NCI-H146 treated with DMSO at 0.1 percent for 48 hours (cell line): Measurements from ENCODE around the gene SHBG.
"Not testable (repeated sequence)": the region's sequence is repeated elsewhere in the genome, so short reads cannot be mapped to it uniquely, and the experiment has no call there.

Experiments
- DNase-seq: peaks from one replicate; lab custom pipeline; 2025; ENCODE audit not compliant: unreplicated experiment; lab: John Stamatoyannopoulos, UW

Gene SHBG

GRCh38 chr17:7629939-7630571, at the start of gene SHBG:
TSS of gene SHBG (plus strand) at chr17:7630135. CDS start at chr17:7630173, 38 bp downstream.
- DNase-seq, result no peak

- no peak for DNase-seq
Observed at GRCh38 chr17:7580604-7581575, 49.0 kb upstream of the SHBG start.

GRCh38 chr17:7582396-7583252, 47.3 kb upstream of the SHBG start:
- DNase-seq, result no peak

- DNase-seq, result peak; percentile 95
Observed at GRCh38 chr17:7583253-7584109, 46.5 kb upstream of the SHBG start, which contains the start of gene MPDU1. TSS of gene MPDU1 (plus strand) at chr17:7583852. CDS start at chr17:7583863, 11 bp downstream.

- DNase-seq, result no peak
Observed at GRCh38 chr17:7586673-7587419, 43.1 kb upstream of the SHBG start.

- no peak for DNase-seq
Observed at GRCh38 chr17:7587420-7588151, 42.3 kb upstream of the SHBG start.

- no peak for DNase-seq
Observed at GRCh38 chr17:7588553-7589203, 41.3 kb upstream of the SHBG start.

- DNase-seq, result no peak
Observed at GRCh38 chr17:7589204-7589868, 40.6 kb upstream of the SHBG start.

- no peak for DNase-seq
Observed at GRCh38 chr17:7589891-7590691, 39.8 kb upstream of the SHBG start, which contains the start of gene SOX15. TSS of gene SOX15 (minus strand) at chr17:7590094. CDS start at chr17:7589676, 418 bp downstream.

GRCh38 chr17:7590743-7591142, 39.2 kb upstream of the SHBG start:
- no peak for DNase-seq

- DNase-seq, result no peak
Observed at GRCh38 chr17:7591596-7591995, 38.3 kb upstream of the SHBG start.

- no peak for DNase-seq
Observed at GRCh38 chr17:7592422-7593021, 37.4 kb upstream of the SHBG start.

- no peak for DNase-seq
Observed at GRCh38 chr17:7593296-7593695, 36.6 kb upstream of the SHBG start.

GRCh38 chr17:7597561-7597960, 32.4 kb upstream of the SHBG start:
- DNase-seq, result not testable (repeated sequence)

GRCh38 chr17:7606280-7606679, 23.7 kb upstream of the SHBG start:
- DNase-seq, result no peak

- DNase-seq, result no peak
Observed at GRCh38 chr17:7610641-7611040, 19.3 kb upstream of the SHBG start.
